GM21423 (cell line): ENCODE data around the gene IFNG-AS1.
A peak's percentile ranks its signal among the peaks of the same experiment; 100 is the strongest.

Experiments
- ATAC-seq: cut with Tn5 transposase; IDR thresholded peaks from one replicate; pipeline ENCODE4 v1.9.1; 2021; ENCODE audit warnings: mild to moderate bottlenecking, moderate library complexity; ENCODE audit not compliant: unreplicated experiment

Gene IFNG-AS1

GRCh38 chr12:68036642-68037041, 47.4 kb downstream of the IFNG-AS1 start:
- ATAC-seq, result no peak

GRCh38 chr12:68037616-68038255, 48.5 kb downstream of the IFNG-AS1 start:
- ATAC-seq, result no peak

GRCh38 chr12:68038650-68039049, 49.4 kb downstream of the IFNG-AS1 start:
- no peak for ATAC-seq

GRCh38 chr12:68040450-68041075, 51.3 kb downstream of the IFNG-AS1 start:
- peak; percentile 56 for ATAC-seq

GRCh38 chr12:68042212-68042699, 53.0 kb downstream of the IFNG-AS1 start:
- peak; percentile 72 for ATAC-seq

- ATAC-seq, result no peak
Observed at GRCh38 chr12:68043435-68043834, 54.2 kb downstream of the IFNG-AS1 start.

- ATAC-seq, result no peak
Observed at GRCh38 chr12:68048648-68049297, 59.5 kb downstream of the IFNG-AS1 start.

GRCh38 chr12:68056300-68056699, 67.1 kb downstream of the IFNG-AS1 start:
- ATAC-seq, result no peak

GRCh38 chr12:68063900-68064590, 74.8 kb downstream of the IFNG-AS1 start:
- ATAC-seq, result no peak

- ATAC-seq, result no peak
Observed at GRCh38 chr12:68065163-68065562, 75.9 kb downstream of the IFNG-AS1 start.

- no peak for ATAC-seq
Observed at GRCh38 chr12:68065687-68066086, 76.4 kb downstream of the IFNG-AS1 start.

- ATAC-seq, result no peak
Observed at GRCh38 chr12:68067762-68068376, 78.6 kb downstream of the IFNG-AS1 start.

- no peak for ATAC-seq
Observed at GRCh38 chr12:68069275-68069674, 80.0 kb downstream of the IFNG-AS1 start.
